ENCODE results near the gene CRYGN.

DNA sequence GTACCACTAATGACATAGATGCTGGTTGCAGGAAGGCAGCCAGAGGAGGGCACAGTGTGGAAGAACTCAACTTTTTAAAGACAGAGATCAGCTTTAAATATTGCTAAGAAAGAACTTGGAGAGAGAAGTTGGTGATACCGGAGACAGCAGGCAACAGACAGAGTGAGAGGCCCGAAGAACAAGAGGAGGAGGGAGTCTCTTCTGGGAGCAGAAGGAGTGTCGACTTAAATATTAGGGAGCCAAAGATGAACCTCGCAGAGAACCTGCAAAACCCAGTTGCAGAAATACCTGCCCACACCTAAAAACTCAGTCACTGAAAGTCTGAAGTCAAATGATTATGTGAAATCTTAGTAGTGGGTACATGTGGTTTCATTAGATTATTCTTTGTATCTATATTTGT, 26.7 kb downstream of the CRYGN start:
- TF ChIP-seq, protein P1, sequence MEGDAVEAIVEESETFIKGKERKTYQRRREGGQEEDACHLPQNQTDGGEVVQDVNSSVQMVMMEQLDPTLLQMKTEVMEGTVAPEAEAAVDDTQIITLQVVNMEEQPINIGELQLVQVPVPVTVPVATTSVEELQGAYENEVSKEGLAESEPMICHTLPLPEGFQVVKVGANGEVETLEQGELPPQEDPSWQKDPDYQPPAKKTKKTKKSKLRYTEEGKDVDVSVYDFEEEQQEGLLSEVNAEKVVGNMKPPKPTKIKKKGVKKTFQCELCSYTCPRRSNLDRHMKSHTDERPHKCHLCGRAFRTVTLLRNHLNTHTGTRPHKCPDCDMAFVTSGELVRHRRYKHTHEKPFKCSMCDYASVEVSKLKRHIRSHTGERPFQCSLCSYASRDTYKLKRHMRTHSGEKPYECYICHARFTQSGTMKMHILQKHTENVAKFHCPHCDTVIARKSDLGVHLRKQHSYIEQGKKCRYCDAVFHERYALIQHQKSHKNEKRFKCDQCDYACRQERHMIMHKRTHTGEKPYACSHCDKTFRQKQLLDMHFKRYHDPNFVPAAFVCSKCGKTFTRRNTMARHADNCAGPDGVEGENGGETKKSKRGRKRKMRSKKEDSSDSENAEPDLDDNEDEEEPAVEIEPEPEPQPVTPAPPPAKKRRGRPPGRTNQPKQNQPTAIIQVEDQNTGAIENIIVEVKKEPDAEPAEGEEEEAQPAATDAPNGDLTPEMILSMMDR (conservative IDR thresholded peaks at IDR 0.05 in 1 of 2, IDR thresholded peaks at IDR 0.05 in 1 of 2; ENCODE audit: extremely low read depth in 1 of 2, insufficient read depth in 1 of 2, low read depth in 1 of 2, low read length in 2 of 2), result no peak
- no peak for TF ChIP-seq EZH2 (IDR thresholded peaks at IDR 0.05; ENCODE audit: borderline replicate concordance, low read length)
